Right forelimb (tissue), 1 donor: ENCODE measurements around the gene ZSCAN20.

Experiments
- DNase-seq: peaks from one replicate; pipeline ENCODE4 v3.0.0-alpha.2; 2018

ZSCAN20 gene

DNA sequence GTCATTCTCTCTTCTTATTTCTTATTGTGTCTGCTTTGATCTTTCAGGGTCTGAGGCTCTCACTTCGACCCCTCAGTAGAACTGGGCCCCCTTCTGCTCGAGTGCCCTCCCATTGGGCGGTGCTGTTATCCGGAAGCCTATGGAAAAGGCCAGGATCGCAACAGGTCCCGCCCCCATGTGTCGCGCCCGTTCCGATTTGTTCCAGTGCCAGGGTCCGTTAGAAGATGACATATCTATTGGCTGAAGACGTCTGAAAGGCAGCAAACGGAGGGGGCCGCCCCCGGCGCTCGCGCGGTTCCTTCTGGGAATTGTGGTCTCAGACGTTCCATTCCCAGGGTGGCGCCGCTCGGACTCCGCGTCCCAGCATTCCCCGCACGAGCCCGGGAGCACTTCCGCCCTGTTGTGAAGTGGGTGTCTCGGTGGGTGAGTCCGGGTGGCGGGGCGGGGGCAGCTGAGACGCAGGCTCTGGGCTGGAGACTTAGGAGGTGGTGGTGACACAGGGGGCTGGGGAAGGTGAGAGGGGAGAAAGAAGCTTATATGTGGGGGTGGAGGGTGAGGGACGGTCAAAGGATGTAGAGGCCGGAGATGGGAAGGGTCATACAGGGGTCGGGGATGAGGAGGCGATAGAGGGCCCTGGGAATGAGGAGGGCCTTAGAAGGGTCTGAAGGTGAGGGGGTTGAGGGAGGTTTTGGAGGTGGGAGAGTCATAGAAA, at the start of gene ZSCAN20:
TSS of gene ZSCAN20 (plus strand) at position 377 of the 712 bp plus-strand sequence. CDS start 6,644 bp downstream, outside the sequence.
- DNase-seq, result peak; percentile 99

DNA sequence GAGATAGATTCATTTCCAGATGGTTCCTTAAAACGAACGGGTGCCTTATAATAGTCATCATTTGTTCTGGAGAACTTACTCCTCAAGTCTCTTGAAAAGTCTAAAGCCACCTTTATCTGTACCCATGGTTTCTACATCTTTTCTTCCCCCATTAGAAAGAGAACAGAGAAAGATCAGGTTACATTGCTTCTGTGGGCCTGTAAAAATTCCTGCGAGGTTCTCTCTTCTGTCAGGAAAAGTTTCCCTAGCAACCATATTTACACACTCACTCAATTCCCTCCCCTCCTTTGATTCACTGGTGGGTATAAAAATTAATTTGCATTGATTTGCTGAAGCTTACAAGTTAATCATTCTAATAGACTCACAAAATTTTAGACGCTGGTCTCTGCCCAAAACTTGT, 48.2 kb upstream of the ZSCAN20 start:
- DNase-seq, result no peak

DNA sequence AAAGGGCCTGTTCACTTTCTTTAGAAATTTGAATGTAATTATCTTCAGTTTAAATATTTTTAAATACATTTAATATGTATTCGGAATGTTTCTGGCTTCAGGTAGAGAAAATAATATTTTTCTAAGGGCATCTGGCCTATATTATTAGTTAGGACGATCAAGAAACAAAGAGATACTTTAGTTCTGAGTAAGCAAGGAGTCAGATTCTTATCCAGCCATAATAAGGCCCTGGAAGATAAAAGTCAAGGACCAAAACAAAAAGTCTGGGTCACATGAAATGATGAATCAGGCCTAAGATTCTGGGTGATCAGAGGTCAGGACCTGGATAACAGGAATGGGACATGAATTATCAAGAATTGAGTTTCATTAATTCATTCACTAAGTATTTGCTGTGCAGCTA, 47.8 kb upstream of the ZSCAN20 start:
- DNase-seq, result no peak

DNA sequence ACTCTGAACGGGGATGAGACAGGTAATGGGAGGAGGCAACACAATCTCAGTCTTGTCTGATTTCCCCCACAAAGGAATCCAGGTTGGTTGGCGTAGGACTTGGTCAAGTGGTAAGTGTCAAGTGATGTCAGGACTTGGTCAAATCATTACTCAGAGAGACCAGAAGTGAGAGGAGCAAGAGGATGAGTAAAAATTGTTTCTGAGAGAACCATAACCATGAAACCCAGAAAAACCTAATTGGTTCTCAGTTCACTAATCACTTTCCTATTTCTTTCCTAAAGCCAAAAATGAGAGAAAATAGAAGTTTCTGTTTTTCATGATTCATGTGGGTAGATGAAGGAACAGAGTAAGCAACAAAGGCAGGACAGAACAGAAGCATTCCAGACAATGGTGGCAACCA, 46.5 kb upstream of the ZSCAN20 start:
- DNase-seq, result no peak

DNA sequence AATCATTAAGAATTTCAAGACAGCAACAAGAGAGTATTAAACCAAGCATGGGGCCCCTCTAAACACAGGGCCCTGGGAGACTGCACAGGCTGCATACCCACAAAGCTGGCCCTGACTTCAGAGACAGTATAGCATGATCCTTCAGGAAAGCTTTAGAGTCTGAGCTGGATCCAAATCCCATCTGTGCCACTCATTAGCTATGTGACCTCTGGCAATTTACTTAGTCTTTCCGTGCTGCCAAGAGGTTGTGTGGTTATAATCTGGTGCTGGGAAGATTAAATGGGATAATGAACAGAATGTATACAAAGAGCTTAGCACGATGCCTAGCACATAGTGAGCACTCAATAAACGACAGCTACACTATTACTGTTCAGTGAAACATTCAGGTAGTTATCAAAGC, 45.5 kb upstream of the ZSCAN20 start:
- DNase-seq, result no peak

DNA sequence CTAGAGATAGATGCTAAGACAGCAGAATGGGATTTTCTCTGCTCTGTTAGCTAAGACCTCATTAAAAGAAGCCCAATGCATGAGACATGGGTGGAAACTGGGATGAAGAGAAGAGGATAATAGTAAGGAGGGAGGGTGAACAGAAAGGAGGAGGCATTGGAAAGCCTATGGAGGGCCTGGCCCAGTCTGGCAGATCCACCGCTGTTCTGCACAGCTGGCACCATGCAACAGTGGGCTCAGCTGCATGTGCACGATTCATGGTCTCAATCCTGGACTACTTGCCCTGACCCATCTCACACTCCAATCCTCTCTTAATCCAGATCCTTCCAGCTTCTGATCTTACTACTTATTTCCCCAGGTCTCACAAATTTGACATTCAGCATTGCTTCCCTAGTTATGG, 43.8 kb upstream of the ZSCAN20 start:
- no peak for DNase-seq

DNA sequence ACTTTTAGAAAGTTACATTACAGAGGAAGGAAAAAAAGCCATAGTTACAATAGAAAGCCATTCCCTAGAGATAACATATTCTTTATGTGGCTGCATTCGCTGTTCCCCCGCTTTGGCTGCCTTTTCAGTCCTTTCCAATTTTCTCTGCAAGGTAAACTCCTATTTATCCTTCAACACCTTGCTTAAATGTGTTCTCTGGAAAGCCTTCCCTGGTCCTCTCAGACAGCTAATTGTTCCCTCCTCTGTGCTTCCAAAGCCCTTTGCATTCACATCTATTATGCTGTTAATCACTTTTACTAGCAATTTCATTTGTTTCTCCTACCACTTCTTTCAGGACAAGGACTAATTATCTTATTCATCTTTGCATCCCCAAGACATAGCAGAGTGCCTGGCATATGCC, 43.1 kb upstream of the ZSCAN20 start:
- no peak for DNase-seq

DNA sequence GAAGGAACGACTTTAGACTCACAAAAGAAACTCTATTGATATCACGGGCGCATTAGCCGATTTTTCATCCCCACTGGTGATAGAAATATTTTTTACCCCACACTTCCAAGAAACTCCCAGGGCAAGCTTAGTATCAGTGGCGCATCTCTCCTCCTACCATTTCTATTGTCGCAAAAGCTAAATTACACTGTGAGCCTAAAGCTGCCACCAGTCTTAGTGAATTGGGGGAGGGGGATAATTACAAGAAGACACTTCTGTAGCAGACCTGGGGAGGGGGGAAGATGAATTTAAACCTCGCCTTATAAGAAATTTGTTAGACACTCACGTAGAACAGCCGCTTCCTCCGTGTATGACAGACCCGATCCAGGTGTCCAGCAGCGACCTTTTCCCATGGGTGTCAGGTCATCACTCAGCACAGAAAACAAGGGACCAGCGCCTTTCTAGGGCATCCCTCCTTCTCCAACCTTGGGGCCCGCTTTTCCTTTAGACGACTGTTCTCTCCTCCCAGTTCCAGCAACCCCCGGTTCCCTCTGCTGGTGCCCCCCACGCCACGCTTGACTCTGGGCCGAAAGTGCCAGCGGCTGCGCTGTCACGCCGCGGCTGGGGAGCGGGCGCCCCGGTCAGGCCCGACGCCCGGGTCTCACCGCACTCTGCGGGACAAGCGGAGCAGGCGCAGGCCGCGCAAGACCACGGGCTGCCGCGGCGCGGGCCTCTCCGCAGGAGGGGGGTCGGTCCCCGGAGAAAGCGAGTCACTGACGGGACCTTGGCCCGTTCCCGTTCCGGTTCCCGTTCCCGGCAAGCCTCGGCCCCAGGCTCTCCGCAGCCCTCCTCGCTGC, 42.4 kb upstream of the ZSCAN20 start:
- DNase-seq, result peak; percentile 65

DNA sequence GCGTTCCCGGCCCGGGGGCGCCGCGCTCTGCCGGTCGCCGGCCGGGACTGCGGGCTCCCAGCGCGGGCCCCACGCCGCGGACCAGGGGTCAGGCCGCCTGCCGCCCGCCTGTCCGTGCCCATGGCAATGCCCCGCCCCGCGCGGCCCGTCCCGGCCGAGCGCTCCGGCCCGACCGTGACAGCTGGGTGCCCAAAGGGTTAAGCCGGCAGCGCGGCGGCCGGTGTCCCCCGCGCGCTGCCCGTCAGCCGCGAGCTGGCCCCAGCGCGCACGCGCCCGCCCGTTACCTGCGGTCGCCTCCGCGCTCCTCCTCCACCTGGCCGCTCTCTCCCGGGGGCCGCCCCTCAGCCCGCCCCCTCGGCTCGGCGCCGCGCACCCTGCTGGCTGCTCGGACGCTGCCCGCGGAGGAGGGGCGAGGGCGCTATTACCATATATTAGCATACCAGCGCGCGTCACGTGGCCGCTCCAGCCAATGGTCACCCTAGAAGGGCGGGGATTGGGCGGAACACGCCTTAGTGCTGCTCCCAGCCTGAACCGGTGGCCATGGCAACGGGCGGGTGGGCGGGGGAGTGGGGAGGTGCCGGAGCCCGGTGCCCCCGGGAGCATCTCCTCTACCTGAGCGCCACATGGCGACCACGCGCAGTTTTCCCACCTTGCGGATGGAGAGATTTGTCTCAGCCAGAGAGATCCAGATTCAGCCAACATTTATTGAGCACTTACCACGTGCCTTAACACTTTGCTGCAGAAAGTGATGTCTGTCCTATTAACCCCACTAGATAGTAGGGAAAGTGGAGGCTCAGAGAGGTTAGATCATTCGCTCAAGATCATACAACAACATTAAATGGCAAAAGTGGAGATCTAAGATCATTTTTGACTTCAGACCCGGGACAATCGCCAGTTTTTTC, 41.5 kb upstream of the ZSCAN20 start, which contains the start of gene PHC2:
TSS of gene PHC2 (minus strand) at position 404 of the 902 bp plus-strand sequence. CDS start 55,556 bp downstream, outside the sequence.
- DNase-seq, result peak; percentile 95

DNA sequence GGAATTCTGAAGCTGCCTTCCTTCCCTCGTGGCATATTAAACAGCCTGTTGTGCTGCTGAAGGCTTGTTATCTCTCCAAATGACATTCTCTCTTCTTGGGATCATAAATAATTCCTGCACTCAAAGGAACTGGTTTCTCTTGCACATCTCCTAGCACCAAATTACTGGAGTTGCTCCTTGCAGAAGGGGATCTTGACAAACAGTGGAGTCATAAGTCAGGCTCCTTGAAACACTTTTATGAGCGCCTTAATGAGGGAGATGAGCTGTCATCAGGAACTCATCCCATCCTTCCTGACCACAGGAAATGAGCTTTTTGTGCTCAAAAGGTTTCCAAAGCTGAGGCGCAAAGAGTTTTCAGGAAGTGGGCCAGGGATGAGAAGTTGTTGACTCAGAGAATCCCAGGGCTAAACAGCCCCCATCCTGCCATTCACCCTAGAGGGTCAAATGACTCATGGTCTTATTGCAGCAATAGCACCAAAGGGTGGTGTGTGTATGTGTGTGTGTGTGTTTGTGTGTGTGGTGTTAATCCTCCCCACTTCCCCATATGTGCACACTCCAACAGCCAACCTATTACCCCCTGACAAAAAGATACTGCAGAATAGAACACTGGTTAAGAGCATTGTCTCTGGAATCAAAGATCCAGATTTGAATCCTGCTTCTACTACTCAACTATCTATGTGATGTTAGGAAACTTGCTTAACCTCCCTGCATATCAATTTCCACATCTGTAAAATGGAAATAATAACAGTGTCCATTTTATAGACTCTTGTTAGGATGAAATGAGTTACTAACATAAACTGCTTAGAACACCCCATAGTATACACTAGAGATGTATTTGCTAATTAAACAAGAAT, 38.7 kb upstream of the ZSCAN20 start:
- no peak for DNase-seq

DNA sequence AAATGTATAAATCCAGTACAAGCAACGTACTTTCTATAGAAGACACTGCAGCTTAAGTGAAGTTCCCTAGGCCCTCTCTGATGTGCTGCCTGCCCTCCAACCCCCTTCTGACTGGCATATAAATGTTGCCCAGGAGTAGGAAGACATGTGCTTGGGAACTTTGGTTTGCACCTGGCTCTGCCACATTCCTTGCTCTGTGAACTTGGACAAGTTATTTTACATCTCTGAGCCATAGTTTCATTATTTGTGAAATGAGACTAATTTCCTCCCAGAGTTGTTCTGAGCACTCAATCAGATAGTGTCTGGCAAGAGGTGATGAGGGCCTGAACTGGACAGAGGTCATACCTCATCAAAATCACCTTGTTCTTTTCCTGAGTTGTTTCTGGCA, 38.1 kb upstream of the ZSCAN20 start:
- no peak for DNase-seq

DNA sequence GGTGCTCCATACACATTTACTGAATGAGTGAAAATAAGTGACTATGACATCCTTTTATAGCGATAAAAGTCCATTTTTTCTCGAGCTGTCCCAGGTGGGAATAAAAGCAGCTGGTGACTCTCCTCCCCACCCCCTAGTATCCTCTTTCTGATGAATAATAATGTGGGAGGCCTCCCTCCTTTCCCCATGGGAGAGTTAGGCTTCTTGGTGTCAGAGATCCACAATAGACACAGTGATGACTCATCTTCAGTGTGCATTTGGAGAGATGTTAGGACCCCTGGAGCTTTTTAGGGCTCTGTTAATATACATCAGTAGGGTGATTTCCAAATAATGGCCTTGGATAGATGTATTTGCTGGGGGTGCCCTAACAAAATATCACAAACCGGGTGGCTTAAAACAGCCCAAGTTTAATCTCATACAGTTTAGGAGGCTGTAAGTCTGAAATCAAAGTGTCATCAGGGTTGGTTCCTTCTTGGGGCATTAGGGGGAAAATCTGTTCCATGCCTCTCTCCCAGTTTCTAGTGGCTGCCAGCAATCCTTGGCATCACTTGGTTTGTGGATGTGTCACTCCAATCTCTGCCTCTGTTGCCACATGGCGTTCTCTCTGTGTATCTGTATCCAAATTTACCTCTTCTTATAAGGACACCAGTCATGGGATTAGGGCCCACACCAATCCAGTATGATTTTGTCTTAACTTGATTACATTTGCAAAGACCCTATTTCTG, 37.2 kb upstream of the ZSCAN20 start:
- no peak for DNase-seq

DNA sequence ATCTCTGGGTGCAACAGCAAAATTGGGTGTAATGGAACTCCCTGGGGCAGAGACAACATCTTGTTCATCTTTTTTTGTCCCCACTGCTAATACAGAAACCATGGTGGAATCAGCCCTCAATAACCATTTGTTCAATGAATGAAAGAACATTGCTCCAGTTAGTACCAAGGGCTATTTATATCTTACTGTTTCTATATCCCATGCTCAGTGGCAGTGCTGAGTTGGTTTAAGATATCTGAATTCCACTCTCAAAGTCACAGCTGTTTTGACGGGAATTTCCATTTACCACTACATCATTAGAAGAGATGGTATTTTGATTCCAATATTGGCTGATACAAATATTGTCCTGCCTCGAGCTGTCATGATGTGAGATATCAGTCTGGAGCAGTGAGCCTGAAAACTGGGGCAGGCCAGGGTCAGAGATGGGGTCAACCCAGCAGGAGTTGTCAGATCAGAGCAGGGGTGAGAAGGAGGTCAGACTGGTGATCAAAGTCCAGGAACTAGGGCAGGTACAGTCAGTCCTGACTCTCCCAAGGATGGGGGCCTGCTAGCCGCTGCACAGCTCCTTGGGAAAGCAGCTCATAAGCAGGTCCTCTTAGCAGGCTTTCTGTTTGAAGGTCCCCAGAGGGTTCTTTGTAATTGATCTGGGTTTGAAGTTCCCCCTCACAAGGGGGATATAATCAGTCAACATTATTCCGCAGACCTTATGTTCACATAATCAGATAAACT, 35.7 kb upstream of the ZSCAN20 start:
- no peak for DNase-seq

DNA sequence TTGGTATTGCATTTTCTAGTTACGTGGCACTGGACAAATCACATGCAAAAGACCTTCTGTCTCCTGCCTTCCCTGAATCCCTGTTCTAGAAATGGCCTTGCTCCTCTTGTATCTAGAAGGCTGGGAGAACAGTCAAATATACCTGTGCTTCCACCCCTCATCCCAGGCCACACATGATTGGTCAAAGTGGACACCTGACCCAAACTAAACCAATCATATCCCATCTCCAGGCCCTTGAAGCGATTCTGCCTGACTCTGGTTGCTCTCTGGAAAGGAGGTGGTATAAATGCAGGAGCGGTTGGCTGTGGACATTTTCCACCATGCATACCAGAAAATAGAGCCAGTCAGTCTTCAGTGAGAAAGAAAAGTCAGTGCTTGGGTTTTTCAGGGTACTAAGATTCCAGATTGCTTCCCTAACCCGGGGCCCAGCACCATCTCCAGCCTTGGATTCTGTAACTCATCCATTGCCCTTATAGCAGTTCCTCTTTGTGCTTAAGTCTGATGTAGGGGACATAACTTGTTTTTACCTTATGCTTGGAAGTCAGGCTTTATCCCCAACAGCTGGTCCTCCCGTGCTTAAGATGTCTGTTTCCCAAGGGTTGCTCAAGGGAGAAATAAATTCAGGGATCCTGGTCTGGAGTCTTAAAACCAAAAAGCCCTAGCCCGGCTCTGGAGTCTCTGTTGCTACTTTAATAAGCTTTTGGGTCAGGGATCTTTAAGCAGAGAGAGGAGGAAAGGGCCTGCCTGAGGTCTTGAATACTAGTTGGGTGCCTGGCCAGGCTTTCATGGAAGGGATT, 33.9 kb upstream of the ZSCAN20 start:
- DNase-seq, result no peak

DNA sequence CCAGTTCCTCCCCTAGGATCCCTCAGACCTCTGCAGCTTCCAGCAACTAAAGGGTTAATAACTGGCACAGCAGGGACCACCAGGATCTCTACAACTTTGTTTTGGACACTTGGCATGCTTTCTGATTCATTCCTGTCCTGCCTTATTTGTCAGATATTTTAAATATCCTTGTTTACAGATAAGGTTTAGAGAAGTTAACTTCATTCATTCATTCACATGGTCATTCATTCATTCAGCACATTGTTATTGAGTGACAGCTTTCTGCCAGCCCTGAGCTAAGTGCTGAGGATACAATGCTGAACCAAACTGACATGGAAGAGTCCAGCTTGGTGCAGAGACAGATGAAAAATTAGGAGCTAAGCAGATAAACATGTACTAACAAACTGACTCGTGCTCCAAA, 32.8 kb upstream of the ZSCAN20 start:
- no peak for DNase-seq

DNA sequence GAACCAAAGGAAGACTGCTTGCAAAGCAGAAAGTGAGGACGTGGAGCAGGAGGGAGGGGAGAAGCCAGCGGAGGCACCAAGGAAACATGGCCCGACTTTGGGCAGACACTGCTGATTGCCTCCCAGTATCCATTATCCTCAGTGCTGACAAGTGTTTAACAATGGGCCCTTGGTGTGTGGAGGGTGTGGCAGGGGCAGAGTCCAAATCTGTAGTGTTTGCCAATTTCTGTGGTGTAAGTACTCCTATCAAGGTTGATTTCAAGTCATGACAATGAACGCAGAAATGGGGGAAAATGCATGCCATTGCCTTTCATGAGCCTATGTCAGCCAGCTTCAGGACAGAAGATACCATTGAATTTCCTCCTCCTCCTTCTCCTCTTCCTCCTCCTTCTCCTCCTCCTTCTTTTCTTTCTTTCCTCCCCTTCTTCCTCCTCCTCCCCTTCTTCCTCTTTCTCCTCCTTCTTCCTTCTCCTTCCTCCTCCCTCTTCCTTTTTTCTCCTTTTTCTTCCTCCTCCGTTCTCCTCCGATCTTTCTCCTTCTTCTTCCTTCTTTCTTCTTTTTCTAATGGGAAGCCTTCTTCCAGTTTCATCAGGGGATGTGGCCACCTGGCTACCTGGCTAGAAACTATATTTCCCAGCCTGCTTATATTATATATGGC, 31.2 kb upstream of the ZSCAN20 start:
- no peak for DNase-seq

DNA sequence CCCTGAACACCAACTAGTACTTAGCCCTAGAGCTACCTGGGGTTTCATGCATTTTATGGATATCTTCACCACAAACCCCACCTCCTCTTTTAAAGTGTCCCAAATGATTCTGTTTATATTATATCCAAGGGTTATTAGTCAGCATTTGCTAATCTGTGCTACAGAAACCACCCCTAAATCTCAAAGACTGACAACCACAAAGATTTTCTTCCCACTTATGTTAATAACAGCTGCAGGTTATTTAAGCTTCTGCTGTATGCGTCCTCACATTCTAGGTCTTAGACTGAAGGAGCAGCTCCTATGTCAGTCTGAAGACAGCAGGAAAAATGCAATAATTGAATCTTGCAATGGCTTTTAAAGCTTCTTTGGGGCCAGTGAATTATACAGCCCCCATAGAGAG, 30.3 kb upstream of the ZSCAN20 start:
- DNase-seq, result no peak

DNA sequence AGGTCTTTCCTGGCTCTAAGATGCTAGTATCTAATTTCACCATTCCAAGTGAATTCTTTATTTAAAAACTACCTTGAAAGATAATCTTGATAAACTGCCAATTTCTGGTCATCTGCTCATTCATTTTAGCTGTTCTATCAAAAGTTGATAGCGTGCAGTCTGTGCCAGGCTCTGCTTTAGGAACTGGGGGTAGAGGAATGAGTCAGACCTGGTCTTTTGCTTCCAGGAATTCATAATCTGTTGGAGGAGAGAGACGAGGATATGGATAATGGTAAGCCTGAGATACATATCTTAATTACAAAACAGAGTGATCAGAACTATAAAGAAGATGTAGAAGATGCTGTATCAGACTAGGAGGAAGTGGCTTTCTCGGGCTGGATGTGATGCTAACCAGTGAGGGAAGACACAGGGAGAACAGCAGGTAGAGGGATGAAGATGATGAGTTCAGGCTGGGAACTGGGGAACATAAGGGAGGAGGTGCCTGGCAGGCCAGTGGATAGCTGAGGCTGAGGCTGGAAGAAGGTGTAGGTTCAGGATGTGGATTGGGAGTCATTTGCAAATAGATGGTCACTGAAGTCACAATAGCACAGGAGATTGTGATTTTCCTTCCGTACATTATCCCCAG, 29.3 kb upstream of the ZSCAN20 start:
- no peak for DNase-seq

DNA sequence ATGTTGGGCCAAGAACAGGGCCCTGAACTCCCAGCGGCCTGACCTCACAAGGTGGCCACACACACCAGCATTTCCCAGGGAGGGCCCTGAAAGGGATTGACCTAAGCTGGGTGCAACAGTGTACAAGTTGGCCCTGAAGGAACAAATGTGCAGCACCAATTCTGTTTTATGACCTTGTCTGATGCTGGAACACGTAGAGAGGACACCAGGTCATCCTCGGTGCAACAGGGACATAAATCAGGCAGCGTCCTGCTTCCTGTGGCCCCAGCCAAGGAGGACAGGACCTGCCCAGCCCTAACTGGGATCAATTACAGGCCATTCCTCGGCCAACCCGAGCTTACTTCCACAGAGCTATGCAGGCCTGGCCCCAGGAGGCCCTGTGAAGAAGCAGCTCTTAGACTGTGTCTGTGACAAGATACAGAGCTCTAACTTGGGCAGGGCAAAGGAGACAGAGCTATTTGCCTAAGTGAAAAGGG, 28.7 kb upstream of the ZSCAN20 start:
- DNase-seq, result no peak
